ENCODE results near the gene DKKL1.
A peak's percentile ranks its signal among the peaks of the same experiment; 100 is the strongest.
"Not testable (repeated sequence)": the region's sequence is repeated elsewhere in the genome, so short reads cannot be mapped to it uniquely, and the experiment has no call there.

The DKKL1 gene

DNA sequence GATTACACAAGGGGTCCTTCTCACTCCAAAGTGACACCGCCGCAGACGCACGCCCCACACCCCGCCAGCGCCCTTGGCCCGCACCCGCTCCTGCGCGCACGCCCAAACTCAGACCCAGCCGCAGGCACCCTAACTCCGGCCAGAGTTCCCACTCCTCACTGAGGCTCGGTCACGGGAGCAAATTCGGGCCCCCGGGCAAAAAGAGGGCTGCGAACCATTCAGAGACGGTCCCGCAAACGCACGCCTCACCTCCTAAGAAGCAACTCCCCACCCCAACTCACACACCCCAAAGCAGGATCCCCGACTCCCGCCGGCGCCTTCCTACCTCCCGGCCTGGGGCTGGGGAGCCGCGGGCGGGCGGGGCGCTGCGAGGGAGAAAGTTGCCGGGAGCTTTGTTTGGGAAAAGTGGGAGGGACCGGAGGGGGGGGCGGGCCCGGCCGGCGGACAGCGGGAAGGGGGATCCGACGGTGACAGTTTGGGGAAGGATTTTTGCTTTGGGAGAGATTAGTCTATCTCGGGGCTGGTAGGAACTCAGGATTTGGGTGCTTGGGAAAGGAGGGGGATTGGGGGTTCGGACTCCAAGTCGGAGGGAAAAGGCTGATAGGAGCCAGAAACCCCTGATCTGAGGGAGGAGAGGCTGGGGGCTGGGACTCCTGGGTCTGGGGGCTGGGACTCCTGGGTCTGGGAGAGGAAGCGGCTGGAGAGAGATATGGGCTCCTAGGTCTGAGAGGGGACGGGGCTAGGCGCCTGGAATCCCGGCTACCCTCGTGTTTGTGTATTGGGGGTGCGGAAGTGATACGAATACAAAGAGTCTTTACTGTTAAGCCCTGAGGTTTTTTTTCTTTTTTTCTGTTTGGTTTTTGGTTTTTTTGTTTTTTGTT is 1.4 kb upstream of the DKKL1 start, which contains the start of gene TEAD2:
TSS of gene TEAD2 (minus strand) at position 369 of the 881 bp plus-strand sequence. CDS start 2,341 bp downstream, outside the sequence.
- no peak for DNase-seq (ENCODE audit: low read depth, low spot score)

DNA sequence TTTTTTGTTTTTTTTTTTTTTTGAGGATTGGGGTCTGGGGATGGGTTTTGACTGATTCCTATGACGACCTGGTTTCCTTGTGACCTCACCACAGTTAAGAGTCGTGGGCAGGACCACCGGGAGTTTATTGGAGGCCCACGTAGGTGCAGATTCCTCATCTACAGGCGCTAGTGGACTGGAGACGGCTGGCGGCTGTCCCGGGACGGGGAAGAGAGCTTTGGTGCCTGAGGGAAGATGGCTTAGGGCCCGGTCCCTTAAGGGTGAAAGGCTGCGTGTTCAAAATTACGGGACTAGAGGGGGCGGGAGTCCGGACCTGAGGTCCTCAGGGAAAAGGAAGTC is 779 bp upstream of the DKKL1 start:
- DNase-seq (ENCODE audit: low read depth, low spot score) = no peak

DNA sequence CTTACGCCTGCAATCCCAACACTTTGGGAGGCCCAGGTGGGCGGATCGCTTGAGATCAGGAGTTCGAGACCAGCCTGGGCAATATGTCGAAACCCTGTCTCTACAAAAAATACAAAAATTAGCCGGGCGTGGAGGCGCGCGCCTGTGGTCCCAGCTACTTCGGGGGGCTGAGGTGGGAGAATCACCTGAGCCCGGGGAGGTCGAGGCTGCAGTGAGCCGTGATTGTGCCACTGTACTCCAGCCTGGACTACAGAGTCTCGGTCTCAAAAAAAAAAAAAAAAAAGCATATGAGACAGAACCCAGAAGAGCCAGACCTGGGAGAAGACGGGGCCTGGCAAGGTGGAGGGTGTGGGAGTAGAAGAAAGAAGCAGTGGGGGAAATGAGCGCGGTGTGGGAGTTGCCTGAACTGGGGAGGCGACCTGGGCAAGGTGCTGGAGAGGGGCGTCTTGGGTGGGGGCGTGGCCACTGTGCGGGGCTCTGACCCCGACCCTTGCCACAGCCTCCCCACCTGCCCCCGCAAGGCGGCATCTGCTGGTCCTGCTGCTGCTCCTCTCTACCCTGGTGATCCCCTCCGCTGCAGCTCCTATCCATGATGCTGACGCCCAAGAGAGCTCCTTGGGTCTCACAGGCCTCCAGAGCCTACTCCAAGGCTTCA is 533 bp downstream of the DKKL1 start:
- DNase-seq (ENCODE audit: low read depth, low spot score) = no peak

GRCh38 chr19:49366110-49366509 is 2.4 kb downstream of the DKKL1 start:
- no peak for DNase-seq (ENCODE audit: low read depth, low spot score)

GRCh38 chr19:49368711-49369358 is 5.2 kb downstream of the DKKL1 start:
- no peak for DNase-seq (ENCODE audit: low read depth, low spot score)

DNA sequence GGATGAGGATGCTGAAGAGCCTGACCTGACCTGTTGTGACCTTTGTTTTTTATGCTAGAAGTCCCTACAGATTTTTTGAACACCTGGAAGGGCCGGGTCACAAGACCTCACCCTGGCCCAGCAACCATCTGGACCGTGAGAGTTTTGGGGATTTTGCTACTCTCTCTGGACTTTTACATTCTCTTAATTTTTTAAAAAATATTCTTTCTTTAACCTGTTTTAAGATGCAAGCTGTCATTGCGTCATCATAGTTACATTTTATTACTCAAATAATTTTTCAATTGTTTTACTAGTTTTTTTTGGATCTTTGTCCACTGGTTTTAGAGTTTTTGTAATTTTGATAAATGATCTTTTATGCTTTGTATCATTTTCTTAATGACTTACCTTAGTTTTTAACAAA is 7.5 kb downstream of the DKKL1 start:
- no peak for DNase-seq (ENCODE audit: low read depth, low spot score)

- not testable (repeated sequence) for DNase-seq (ENCODE audit: low read depth, low spot score)
These were observed 9.5 kb downstream of the DKKL1 start for GRCh38 chr19:49373174-49373573.

GRCh38 chr19:49374665-49375434 is 11.2 kb downstream of the DKKL1 start:
- DNase-seq (ENCODE audit: low read depth, low spot score) = no peak

DNA sequence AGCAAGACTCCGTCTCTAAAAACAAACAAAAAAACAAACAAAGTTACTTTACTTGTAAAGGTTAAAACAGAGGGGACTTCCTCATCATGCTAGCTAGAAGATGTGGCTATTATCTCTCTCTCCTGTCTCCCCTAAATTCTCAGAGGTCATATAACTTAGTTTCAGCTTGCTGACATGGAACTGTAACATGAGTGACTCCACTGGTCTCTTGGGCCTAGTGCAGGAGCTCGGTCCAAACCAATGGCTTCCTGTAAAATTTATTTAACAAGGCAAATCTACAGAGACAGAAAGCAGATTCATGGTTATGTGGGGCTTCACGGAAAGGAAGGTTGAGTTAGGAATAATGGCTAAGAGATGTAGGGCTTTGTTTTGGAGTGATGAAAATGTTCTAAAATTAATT is 14.8 kb downstream of the DKKL1 start:
- DNase-seq (ENCODE audit: low read depth, low spot score) = no peak

- DNase-seq (ENCODE audit: low read depth, low spot score) = no peak
These were observed 16.7 kb downstream of the DKKL1 start for GRCh38 chr19:49380391-49380790.

DNA sequence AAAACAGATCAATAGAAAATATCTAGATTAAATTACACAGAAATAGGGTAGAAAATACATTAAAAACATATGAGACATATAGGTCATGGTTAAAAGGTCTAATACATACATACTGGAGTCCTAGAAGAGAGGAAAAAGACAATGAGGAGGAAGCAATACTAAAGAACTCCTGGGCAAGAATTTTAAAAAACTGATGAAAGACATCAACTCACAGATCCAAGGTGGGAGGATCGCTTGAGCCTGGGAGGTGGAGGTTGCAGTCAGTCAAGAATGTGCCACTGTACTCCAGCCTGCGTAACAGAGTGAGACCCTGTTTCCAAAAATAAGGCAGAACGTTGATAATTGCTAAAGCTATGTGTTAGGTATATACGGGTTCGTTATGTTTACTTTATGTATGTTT is 19.0 kb downstream of the DKKL1 start:
- DNase-seq (ENCODE audit: low read depth, low spot score) = no peak

DNA sequence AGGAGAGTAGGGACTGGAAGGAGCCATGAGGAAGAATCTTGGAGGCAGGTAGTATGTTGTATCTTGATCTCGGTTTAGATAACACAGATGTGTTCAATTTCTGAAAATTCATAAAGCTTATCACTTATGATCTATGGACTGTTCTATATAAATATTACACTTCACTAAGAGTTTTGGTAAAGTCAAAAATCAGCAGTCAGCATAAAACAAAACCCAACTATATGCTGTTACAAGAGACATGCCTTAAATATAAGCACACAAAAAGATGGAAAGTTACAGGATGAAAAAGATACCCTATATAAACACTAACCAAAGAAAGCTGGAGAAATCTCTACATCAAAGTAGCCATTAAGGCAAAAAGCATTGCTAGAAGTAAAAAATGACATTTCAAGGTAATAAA is 19.9 kb downstream of the DKKL1 start:
- no peak for DNase-seq (ENCODE audit: low read depth, low spot score)

GRCh38 chr19:49387936-49388372 is 24.3 kb downstream of the DKKL1 start, which contains the start of gene KASH5:
KASH5 (plus strand) TSS chr19:49388249; CDS start chr19:49390884, 2,635 bp downstream.
- DNase-seq (ENCODE audit: low read depth, low spot score) = no peak

DNA sequence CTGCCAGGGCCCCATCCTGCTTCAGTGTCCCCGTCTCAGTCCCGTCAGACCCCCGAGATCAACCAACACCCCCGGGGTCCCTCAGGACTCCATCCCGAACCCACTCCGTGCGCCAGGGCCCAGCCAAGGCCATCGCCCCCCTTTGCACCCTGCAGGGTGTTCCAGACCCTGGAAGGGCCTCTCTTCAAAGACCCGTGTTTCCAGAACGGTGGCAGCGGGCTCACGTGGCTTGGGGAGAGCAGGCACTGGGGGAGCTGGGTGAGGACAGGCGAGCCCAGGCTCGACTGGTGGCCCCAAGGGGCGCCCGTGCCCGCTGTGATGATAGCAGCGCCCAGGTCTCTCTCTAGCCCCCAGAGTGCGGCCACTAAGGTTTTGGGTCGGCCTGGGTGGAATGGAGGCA is 25.7 kb downstream of the DKKL1 start:
- no peak for DNase-seq (ENCODE audit: low read depth, low spot score)

GRCh38 chr19:49390131-49390928 is 26.7 kb downstream of the DKKL1 start:
- DNase-seq (ENCODE audit: low read depth, low spot score) = no peak

DNA sequence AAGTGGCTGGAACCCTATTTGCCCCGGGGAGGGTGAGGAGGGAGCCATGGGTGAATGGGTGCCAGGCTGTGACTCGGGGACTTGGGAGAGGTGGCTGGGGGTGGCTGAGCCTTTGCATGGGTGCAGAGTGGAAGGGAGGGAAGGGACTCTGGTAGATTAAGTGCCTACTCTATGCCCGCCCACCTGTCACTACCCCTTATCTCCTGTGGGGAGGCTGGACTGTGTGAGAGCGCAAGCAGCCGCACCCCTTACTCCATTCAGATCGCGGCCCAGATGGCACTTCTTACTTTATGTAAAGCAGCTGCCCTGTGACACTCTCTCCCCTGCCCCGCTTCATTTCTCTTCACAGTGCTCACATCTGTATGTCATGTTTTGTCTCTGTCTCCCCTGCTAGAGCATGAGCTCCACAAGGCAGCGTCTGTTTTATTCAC is 27.3 kb downstream of the DKKL1 start:
- no peak for DNase-seq (ENCODE audit: low read depth, low spot score)

DNA sequence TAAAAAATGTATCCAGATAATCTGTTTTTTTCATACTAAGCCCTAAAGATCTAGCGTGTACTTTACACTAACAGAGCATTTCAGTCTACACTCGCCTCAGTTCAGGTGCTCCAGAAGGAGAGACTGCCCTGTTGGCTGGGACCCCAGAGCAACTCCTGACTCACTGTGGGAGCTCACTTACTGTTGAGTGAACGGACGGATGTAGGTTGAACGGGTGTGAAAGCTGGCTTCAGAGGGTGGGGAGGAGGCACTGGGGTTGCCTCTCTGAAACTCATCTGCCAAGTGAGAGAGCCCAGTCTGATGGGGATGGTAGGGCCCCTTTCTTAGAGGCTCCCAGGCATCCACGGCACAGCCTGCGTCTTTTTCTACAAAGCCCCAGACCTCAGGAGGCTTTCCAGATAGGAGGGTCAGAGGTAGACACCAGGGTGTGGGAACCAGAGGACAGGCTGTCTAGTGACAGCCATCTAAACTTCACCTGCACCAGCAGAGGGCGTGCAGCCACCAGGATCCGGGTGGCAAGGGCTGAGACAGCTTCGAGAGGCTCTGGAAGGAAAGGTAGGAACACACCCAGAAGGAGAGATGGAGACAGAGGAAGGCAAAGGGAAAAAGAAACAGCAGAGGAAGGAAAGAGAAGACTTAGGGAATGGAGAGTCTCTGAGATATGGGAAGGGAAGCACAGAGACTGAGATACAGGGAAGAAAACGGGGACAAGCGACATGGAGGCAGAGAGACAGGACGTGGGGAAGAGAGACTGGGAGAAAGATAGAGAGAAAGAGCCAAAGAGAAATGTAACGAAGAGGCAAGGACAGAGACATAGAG is 28.1 kb downstream of the DKKL1 start:
- DNase-seq (ENCODE audit: low read depth, low spot score) = peak; percentile 41

DNA sequence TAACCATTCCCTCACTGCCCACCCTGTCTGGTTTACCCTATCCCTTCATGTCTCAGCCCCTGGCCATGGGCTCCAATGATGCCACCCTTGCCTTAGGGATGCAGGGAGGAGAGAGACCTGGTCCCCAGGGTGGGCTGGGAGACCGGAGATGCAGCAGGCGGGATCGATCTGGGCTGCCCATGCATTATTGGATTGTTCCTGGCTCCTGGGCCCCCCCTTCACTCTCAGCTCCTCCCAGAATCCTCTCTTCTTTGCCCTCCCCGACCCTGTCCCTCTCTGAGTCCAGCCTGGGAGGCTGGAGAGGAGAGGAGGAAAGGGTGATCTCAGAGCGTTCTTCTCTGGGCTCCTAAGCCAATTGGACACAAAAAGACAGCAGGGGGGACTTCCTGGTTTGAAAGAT is 30.2 kb downstream of the DKKL1 start:
- DNase-seq (ENCODE audit: low read depth, low spot score) = no peak

DNA sequence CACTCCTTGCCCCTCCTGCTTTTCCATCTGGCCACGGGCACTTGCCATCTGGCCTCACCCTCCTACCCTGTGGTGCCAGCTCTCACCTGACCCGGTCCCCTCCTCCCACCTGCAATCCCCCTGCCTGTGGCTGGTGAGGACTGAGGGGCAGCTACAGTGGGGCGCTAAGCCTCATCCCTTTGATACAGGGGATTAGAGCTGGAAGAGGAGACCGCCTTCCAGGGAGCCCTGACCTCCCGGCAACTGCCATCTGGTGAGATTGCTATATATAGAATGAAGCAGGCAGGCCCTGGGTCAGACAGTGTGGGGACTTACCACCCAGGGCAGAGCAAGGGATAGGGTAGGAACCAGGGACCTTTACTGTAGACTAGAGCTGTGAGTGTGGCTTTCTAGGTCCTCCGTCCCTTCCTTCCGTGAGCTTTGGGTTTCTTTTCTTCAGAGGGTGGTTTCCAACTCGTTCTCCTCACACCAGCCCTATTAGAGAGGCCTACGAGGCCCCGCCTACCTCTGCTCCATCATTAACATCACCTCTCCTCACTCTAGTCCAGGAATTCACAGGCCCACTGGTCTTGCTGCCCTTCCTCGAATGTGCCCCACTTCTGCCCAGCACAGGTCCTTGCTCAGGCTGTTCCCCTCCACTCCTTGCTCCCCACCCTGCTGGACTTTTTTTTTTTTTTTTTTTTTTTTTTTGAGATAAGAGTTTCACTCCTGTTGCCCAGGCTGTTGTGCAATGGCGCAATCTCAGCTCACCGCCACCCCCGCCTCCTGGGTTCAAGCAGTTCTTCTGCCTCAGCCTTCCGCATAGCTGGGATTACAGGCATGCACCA is 32.1 kb downstream of the DKKL1 start:
- DNase-seq (ENCODE audit: low read depth, low spot score) = no peak
